ENCODE results near the gene MAPK1. TPM values are rescaled to one million over a fixed set of nuclear protein-coding genes. Genes with fewer than 3 reads are reported as not detected.
A peak's percentile ranks its signal among the peaks of the same experiment; 100 is the strongest.

MAPK1 gene
- total and polyA plus RNA-seq, 9 of the 15 experiments (the other 6 are each of a cell fraction or from before 2014, with no cell fraction given) = 46.3 to 575 (median 283) TPM

GRCh38 chr22:21707677-21708076 is 159.8 kb downstream of the MAPK1 start (continued):
- TF ChIP-seq FOXP4 (CRISPR knock-in tag; IDR thresholded peaks at IDR 0.05; ENCODE audit: borderline replicate concordance) (no peak), RBM17 (IDR thresholded peaks at IDR 0.05; ENCODE audit: borderline replicate concordance, low read depth, low read length) (no peak), ZBTB17 (CRISPR knock-in tag; IDR thresholded peaks at IDR 0.05) (no peak), EP300 (IDR thresholded peaks at IDR 0.05; ENCODE audit: low read length) (peak; percentile 74), ZBTB1 (CRISPR knock-in tag; IDR thresholded peaks at IDR 0.05; ENCODE audit: borderline replicate concordance, low read depth) (no peak), CHAMP1 (IDR thresholded peaks at IDR 0.05) (no peak), BHLHE40 (IDR thresholded peaks at IDR 0.05; ENCODE audit: low read length) (peak; percentile 19), ZNF174 (CRISPR knock-in tag; IDR thresholded peaks at IDR 0.05) (no peak), SRSF3 (IDR thresholded peaks at IDR 0.05; ENCODE audit: insufficient read depth, low read length) (no peak), CTCF (IDR thresholded peaks at IDR 0.05 in 2 of 3, conservative IDR thresholded peaks at IDR 0.05 in 1 of 3; ENCODE audit: insufficient read depth in 2 of 3, low read depth in 1 of 3, low read length in 3 of 3) (0 out of 6 replicates have a peak, but pooled peaks of 1 of the 3 experiments have one; percentile 5), REST (IDR thresholded peaks at IDR 0.05; ENCODE audit: borderline replicate concordance) (no peak), REST (CRISPR knock-in tag; IDR thresholded peaks at IDR 0.05; ENCODE audit: low read depth) (no peak), HIVEP1 (CRISPR knock-in tag; IDR thresholded peaks at IDR 0.05) (no peak), ZFP36 (IDR thresholded peaks at IDR 0.05; ENCODE audit: low read depth, low read length, partially characterized antibody) (no peak), ZFP1 (CRISPR knock-in tag; IDR thresholded peaks at IDR 0.05) (no peak)
